HCT116 (cell line): ENCODE data around the gene SDF2. TPM values are rescaled to one million over a fixed set of nuclear protein-coding genes. Genes with fewer than 3 reads are reported as not detected.

ENCODE experiments used
- ATAC-seq: fragments of 200-7000 bp; cut with Tn5 transposase; 2 replicates; pipeline ENCODE4 v1.9.1; 2020; ENCODE audit warnings: mild to moderate bottlenecking, moderate library complexity
- BruUV-seq: library from RNA; stranded (reverse); fragments of 400-500 nt; replicated peaks from 2 replicates; lab custom pipeline; 2021; lab: Mats Ljungman, UMichigan
- CTCF ChIA-PET: fragments of 300-600 bp; sonication (Branson Sonifier 250); formaldehyde crosslinking; loops from one replicate; lab custom pipeline; 2021; ENCODE audit warnings: antibody characterized with exemption; lab: Charles Lee
- POLR2A ChIA-PET: fragments of 300-600, 350-600 bp; sonication (Branson Sonifier 250); formaldehyde crosslinking; loops from one replicate; lab custom pipeline; 2021; ENCODE audit warnings: antibody characterized with exemption; lab: Charles Lee
- RAD21 ChIA-PET, 2 experiments: fragments of 300-600 bp; sonication (Branson Sonifier 250); formaldehyde crosslinking; loops; one replicate each; lab custom pipeline; 2023; ENCODE audit warnings: low total read pairs in 2 of 2; ENCODE audit not compliant: uncharacterized antibody in 2 of 2, unreplicated experiment in 2 of 2, low non-redundant PET in 1 of 2; lab: Charles Lee
- DNase-seq: peaks from one replicate; pipeline ENCODE4 v3.0.0-alpha.2; 2010; ENCODE audit warnings: low read depth, low spot score
- H2AFZ ChIP-seq: fragments of 200-600 bp; shearing (Covaris generic), sonication (generic); 2 replicates; pipeline ENCODE4 v1.6.1; 2017; ENCODE audit warnings: low read depth, mixed run types, mixed read lengths, antibody characterized with exemption, low read length; ENCODE audit not compliant: poor library complexity, severe bottlenecking
- H3K27ac ChIP-seq: 2 replicates; pipeline ENCODE4 v1.5.1; 2012; ENCODE audit warnings: low read depth, low read length
- H3K27me3 ChIP-seq: fragments of 200-600 bp; sonication (generic); 2 replicates; pipeline ENCODE4 v1.6.1; 2016; ENCODE audit warnings: mixed run types, low read length, mixed read lengths; ENCODE audit not compliant: insufficient read depth
- H3K36me3 ChIP-seq, 2 experiments: fragments of 200-500 bp in 1 of 2; fragments of 200-600 bp in 1 of 2; sonication (Bioruptor generic) in 1 of 2; sonication (generic) in 1 of 2; 2 replicates each; pipeline versions ENCODE4 v1.5.1 to v1.6.1; 2014 to 2016; ENCODE audit warnings: low read length in 2 of 2, inconsistent platforms in 1 of 2, mixed read lengths in 1 of 2, mixed run types in 1 of 2; ENCODE audit not compliant: insufficient read depth in 2 of 2, control insufficient read depth in 1 of 2
- H3K4me1 ChIP-seq, 2 experiments: fragments of 200-600 bp in 1 of 2; sonication (generic) in 1 of 2; 2 replicates each; pipeline versions ENCODE4 v1.5.1 to v1.6.1; 2012 to 2017; ENCODE audit warnings: low read length in 2 of 2, inconsistent platforms in 1 of 2, mild to moderate bottlenecking in 1 of 2, mixed read lengths in 1 of 2, mixed run types in 1 of 2, moderate library complexity in 1 of 2; ENCODE audit not compliant: insufficient read depth in 2 of 2, control insufficient read depth in 1 of 2
- H3K4me2 ChIP-seq: fragments of 200-600 bp; sonication (generic); 2 replicates; pipeline ENCODE4 v1.6.1; 2017; ENCODE audit warnings: mixed run types, low read length, mixed read lengths
- H3K4me3 ChIP-seq, 2 experiments: fragments of 200-600 bp in 1 of 2; sonication (generic) in 1 of 2; replicated peaks in 1 of 2; 2 replicates each; pipeline ENCODE4 v1.5.1; 2011 to 2016; ENCODE audit warnings: low read length in 2 of 2, control low read depth in 1 of 2, low read depth in 1 of 2, mild to moderate bottlenecking in 1 of 2, mixed read lengths in 1 of 2, mixed run types in 1 of 2
- H3K79me2 ChIP-seq: fragments of 200-600 bp; sonication (generic); 2 replicates; pipeline ENCODE4 v1.6.1; 2017; ENCODE audit warnings: mild to moderate bottlenecking, mixed run types, low read length, moderate library complexity, mixed read lengths; ENCODE audit not compliant: insufficient read depth
- H3K9ac ChIP-seq: fragments of 200-600 bp; sonication (generic); 2 replicates; pipeline ENCODE4 v1.6.1; 2016; ENCODE audit warnings: low read length, mixed read lengths
- H3K9me2 ChIP-seq: fragments of 200-600 bp; sonication (generic), shearing (Covaris generic); 2 replicates; pipeline ENCODE4 v1.6.1; 2017; ENCODE audit warnings: mixed run types, mild to moderate bottlenecking, moderate library complexity; ENCODE audit not compliant: insufficient read depth
- H3K9me3 ChIP-seq, 2 experiments: fragments of 200-500 bp in 1 of 2; fragments of 200-600 bp in 1 of 2; sonication (Bioruptor generic) in 1 of 2; sonication (generic) in 1 of 2; 2 replicates each; pipeline ENCODE4 v1.6.1; 2014 to 2017; ENCODE audit warnings: low read length in 2 of 2, mixed read lengths in 2 of 2, inconsistent platforms in 1 of 2, low read depth in 1 of 2, mild to moderate bottlenecking in 1 of 2, mixed run types in 1 of 2, moderate library complexity in 1 of 2; ENCODE audit not compliant: control insufficient read depth in 1 of 2, insufficient read depth in 1 of 2
- H4K20me1 ChIP-seq: fragments of 200-600 bp; sonication (generic), shearing (Covaris generic); 2 replicates; pipeline ENCODE4 v1.6.1; 2017; ENCODE audit warnings: mixed run types, mild to moderate bottlenecking, moderate library complexity; ENCODE audit not compliant: insufficient read depth
- CBX3 ChIP-seq: IDR thresholded peaks from 2 replicates; pipeline ENCODE4 v1.6.1; 2012; ENCODE audit warnings: low read depth
- CEBPB ChIP-seq: IDR thresholded peaks from 2 replicates; pipeline ENCODE4 v1.6.1; 2012; ENCODE audit warnings: low read depth
- EGR1 ChIP-seq: IDR thresholded peaks from 2 replicates; pipeline ENCODE4 v1.6.1; 2012; ENCODE audit warnings: low read depth
- POLR2AphosphoS5 ChIP-seq: IDR thresholded peaks from 2 replicates; pipeline ENCODE4 v1.6.1; 2011; ENCODE audit warnings: mild to moderate bottlenecking, low read depth, low read length, moderate library complexity
- YY1 ChIP-seq: IDR thresholded peaks from 2 replicates; pipeline ENCODE4 v1.6.1; 2011; ENCODE audit warnings: low read length, low read depth, moderate library complexity, mild to moderate bottlenecking; ENCODE audit not compliant: insufficient replicate concordance; ENCODE audit errors: extremely low read depth
- intact Hi-C: fragments of 100-400 bp; cut with micrococcal nuclease; formaldehyde crosslinking; loops from 2 replicates; pipeline ENCODE4 v1.10.0; 2022
- total RNA-seq: library from RNA; stranded (reverse); gene quantifications from one replicate; pipeline ENCODE4 v1.2.1, GENCODE V29; 2021; ENCODE audit not compliant: unreplicated experiment
- TF ChIP-seq, protein P1 (sequence below): IDR thresholded peaks from 2 replicates; pipeline ENCODE4 v1.6.1; 2011; ENCODE audit warnings: mild to moderate bottlenecking, low read length, moderate library complexity; ENCODE audit not compliant: insufficient replicate concordance; ENCODE audit errors: extremely low read depth

The SDF2 gene
- total RNA-seq, 1 experiment from 2014 or later = 41.3 TPM

DNA sequence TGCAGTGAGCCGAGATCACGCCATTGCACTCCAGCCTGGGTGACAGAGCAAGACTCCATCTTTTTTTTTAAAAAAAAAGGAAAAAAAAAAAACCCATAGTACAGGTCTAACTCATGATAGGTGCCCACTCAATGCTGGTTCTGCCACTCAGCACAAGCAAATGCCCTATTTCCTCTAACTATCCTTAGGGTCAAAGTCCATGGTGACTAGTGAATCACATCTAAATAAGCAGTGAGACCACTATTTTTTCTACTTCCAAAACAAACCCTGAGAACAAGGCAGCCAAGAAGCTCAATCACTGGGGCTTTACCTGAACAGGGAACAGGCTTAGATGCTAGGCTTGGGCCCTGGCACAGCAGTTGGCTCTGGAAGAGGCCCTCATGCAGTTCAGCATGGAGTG lies 20.1 kb downstream of the SDF2 start:
- Histone ChIP-seq H3K27me3 (no peaks in the 10 kb centered on the region), H3K36me3 (peaks cover 57 to 60% of the 10 kb centered on the region in 2 experiments), H3K27ac (no peak overlapping the region), H3K4me2 (no peak overlapping the region), H3K79me2 (peaks cover 59% of the 10 kb centered on the region), H3K9ac (no peak overlapping the region), H2AFZ (no peak overlapping the region), H4K20me1 (peaks cover 7% of the 10 kb centered on the region; the same call in 1 of the 2 replicates), H3K4me3 (no peak overlapping the region), H3K4me1 (peaks cover 11 to 22% of the 10 kb centered on the region in 2 experiments), H3K9me2 (no peaks in the 10 kb centered on the region), H3K9me3 (no peaks in the 10 kb centered on the region)
- DNase-seq (no peak), ATAC-seq (no peak)
- intact Hi-C loops = loop anchor here (10.0 kb wide), 1 partner anchor 263 kb away; the partner anchor contains the start of gene DHRS13
- ChIA-PET CTCF (no interaction called here), POLR2A (no interaction called here), RAD21 (interaction anchor here in 1 of 2 experiments (0.5 kb wide), 1 partner anchor 85 kb away, joined by 5 read pairs; no protein-coding TSS in a partner anchor)
- TF ChIP-seq POLR2AphosphoS5 (no peak), CEBPB (no peak), CBX3 (no peak)
- BruUV-seq = no TSS peak

DNA sequence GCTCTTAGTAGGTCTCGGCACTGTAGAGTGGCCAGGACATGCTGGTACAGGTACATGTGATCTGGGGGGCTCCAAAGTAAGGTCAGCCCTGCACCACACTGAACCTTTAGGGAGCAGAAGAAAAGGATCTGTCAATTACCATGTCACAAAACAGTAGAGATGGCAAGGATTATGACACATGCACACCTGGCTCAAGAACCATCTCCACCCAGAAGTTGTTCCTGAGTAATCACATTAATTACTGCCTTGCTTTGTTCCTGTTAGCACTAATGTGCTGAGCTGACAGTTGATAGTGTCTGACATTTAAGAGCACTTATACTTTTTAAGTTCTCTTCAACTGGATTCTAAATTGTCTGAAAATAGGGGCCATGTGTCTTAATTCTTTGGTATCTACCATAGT lies 26.2 kb downstream of the SDF2 start:
- Histone ChIP-seq H3K9me2 (no peaks in the 10 kb centered on the region), H3K9me3 (no peaks in the 10 kb centered on the region), H3K79me2 (peaks cover 62% of the 10 kb centered on the region), H3K4me3 (no peak overlapping the region), H4K20me1 (no peaks in the 10 kb centered on the region), H2AFZ (no peak overlapping the region)
- POLR2A ChIA-PET = no interaction called here
- no peak for DNase-seq
- RAD21 ChIA-PET = no interaction called here
- CTCF ChIA-PET = interaction anchor here (1.5 to 1.9 kb wide), 2 partner anchors 9 to 12 kb away, joined by 4 to 6 read pairs; partner anchors contain the start of gene BLTP2
- TF ChIP-seq, protein P1, sequence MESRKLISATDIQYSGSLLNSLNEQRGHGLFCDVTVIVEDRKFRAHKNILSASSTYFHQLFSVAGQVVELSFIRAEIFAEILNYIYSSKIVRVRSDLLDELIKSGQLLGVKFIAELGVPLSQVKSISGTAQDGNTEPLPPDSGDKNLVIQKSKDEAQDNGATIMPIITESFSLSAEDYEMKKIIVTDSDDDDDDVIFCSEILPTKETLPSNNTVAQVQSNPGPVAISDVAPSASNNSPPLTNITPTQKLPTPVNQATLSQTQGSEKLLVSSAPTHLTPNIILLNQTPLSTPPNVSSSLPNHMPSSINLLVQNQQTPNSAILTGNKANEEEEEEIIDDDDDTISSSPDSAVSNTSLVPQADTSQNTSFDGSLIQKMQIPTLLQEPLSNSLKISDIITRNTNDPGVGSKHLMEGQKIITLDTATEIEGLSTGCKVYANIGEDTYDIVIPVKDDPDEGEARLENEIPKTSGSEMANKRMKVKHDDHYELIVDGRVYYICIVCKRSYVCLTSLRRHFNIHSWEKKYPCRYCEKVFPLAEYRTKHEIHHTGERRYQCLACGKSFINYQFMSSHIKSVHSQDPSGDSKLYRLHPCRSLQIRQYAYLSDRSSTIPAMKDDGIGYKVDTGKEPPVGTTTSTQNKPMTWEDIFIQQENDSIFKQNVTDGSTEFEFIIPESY = no peak
- TF ChIP-seq YY1 (no peak), EGR1 (no peak)
- TF ChIP-seq, all 23 proteins: peak for 0
- BruUV-seq = no TSS peak
- intact Hi-C loops = no loop called here
- Histone ChIP-seq H3K9ac (no peak overlapping the region), H3K4me2 (no peak overlapping the region), H3K27ac (no peak overlapping the region), H3K27me3 (no peaks in the 10 kb centered on the region), H3K4me1 (no peaks in the 10 kb centered on the region), H3K36me3 (peaks cover 81 to 90% of the 10 kb centered on the region in 2 experiments)
- ATAC-seq = no peak
